NCI-H748 (cell line): ENCODE measurements around the gene HS1BP3.
A peak's percentile ranks its signal among the peaks of the same experiment; 100 is the strongest.

Experiments used
- DNase-seq: peaks from one replicate; lab custom pipeline; 2025; ENCODE audit not compliant: unreplicated experiment; lab: John Stamatoyannopoulos, UW

Gene HS1BP3, protein sequence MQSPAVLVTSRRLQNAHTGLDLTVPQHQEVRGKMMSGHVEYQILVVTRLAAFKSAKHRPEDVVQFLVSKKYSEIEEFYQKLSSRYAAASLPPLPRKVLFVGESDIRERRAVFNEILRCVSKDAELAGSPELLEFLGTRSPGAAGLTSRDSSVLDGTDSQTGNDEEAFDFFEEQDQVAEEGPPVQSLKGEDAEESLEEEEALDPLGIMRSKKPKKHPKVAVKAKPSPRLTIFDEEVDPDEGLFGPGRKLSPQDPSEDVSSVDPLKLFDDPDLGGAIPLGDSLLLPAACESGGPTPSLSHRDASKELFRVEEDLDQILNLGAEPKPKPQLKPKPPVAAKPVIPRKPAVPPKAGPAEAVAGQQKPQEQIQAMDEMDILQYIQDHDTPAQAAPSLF

DNA sequence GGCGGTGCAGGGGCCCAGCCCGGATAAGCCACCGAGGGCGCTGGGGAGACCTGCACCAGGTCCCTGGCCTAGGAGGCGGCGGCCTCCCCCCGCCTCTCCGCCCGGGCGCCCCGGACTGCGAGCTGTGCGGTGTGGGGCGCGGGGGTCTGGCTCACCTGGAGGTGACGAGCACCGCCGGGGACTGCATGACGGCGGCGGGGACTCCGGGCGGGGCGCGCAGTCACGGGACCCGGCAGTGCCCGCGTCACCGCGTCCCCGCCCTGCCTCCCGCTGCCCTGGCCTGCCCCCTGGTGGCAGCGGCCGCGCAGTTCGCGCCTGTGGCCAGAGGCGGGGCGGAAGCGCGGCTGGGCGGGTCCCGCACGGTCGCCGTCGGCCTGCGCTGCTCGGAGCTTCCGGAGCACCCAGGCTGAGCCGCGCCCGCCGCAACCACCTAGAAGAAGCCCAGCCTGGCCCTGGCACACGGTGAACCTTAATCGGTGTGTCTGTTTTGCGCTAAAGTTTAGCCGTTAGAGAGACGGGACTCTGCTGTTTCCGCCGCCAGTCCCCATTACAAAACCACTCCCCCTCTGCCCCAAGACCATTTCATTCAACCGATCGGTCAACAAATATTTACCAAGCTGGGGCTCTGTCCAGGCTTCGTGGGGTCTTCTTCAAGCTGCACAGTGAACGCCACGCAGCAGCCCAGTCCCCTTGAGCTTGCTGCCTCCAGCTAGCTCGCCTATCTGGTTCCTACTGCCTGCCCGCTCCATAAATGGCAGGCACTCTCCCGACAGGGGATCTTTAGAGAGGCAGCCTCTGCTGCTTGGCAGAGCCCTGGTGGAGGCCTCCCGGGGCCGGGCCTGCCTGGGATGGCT is at the start of gene HS1BP3:
Gene HS1BP3, minus strand, starts transcription at position 222 of the 854 bp plus-strand sequence. Its CDS starts 35 bp downstream, at position 187.
- peak; percentile 87 for DNase-seq

DNA sequence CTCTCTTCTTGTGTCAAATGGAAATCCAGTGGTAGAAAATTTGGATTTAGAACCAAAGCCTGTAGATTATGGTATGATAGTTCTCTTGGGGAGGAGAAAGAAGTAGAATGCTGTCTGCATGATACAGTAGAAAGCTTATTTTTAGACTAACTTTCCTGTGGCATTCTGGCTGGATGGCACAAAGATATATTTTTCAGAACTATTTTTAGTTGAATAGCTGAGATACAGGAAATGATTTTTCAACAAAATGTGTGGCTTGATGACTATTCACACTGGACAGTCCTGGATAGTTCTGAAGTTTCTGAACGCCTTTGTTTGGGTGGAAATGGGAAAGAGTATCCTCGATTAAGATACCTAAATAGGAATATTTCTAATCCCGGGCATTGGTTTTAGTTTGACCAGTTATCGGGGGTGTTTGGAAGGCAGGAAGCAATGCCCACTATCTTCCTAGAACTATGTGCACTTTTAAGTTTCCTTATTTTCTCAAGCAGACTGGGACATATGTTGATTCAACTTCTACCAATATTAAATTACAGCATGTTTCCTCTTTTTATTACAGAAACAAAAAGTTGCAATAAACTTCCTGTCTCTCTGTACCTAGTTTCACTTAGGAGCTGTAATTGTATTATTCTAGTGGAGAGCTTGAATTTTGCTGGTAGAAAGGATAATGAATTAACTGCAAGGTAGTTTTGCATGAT is 48.2 kb upstream of the HS1BP3 start:
- no peak for DNase-seq

DNA sequence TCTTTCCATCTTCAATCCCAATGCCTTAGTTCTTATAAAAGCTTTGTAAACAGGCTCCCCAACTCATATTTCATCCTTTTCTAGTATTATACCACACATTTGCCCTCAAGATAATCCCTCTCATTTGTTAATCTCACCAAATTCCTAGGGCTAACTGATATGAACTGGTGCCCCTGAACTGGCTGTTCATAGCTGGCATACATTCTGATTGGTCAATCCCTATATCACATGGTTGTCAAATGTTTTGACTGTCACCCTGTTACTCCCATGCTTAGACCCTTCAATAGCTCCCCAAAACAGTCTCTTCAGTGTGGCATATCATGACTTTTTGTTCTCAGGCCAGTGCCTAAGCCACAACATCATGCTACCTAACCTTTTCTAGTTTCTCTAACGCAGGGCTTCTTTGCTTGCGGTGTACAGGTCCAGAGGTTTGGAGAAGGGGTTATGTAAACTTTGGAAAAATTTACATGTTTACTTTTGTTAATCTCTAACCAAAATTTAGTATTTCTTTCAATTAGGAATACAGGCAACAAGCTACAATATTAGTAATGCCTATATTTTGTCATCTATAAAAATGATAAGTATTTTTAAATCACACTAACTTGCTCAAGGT is 46.5 kb upstream of the HS1BP3 start:
- no peak for DNase-seq

DNA sequence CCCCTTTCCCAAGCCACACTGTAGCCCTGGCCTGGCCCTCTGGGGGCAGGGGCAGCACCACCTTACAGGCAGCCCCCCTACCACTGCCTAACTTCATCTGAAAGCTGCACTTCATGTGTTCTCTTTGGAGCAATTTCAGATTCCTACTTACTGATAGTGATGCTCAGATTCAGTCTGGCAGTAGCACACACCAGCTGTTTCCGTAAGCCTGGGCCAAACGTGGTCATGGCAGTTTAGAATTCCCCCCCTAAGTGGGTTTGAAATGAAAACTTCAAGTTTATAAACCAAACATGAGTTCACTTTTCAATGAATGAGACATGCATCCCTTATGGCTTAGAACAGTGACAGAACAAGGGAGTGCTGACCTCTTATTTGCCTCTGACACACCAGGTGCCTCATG is 45.5 kb upstream of the HS1BP3 start:
- no peak for DNase-seq

DNA sequence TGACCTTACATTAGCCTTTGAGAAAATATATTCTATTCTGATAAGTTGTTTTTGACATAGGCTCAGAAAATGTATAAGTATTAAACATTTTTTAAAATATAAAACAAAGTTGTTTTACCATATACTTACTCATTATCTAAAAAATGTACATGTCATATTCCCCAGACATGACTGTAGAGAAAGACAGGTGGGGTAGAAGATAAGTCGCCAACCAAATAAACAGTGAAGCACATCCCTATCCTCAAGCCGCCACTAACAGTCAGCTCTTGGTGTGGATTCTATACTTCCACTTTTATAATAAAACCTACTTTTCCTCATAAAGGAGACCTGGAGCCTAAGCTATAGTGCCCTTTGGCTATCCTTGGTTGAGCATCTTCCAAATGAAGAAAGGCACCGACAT is 42.4 kb upstream of the HS1BP3 start:
- DNase-seq = no peak

DNA sequence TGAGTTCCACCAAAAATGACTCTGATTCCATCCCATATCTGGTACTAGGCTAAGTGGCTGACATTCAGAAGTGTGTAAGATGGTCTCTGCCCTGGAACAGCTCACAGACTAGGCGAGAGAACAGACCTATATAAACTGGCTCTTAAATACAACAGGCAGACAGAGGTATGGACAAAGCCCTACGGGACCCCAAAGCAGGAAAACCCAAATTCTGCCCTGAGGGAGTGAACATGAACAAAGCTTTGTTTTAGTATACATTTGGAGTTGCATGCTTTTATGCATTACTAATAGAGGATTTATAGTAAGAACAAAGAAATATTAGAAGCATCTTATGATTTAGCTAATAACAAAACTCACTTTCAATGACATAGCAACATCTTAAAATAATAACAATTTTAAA is 41.2 kb upstream of the HS1BP3 start:
- DNase-seq = no peak

DNA sequence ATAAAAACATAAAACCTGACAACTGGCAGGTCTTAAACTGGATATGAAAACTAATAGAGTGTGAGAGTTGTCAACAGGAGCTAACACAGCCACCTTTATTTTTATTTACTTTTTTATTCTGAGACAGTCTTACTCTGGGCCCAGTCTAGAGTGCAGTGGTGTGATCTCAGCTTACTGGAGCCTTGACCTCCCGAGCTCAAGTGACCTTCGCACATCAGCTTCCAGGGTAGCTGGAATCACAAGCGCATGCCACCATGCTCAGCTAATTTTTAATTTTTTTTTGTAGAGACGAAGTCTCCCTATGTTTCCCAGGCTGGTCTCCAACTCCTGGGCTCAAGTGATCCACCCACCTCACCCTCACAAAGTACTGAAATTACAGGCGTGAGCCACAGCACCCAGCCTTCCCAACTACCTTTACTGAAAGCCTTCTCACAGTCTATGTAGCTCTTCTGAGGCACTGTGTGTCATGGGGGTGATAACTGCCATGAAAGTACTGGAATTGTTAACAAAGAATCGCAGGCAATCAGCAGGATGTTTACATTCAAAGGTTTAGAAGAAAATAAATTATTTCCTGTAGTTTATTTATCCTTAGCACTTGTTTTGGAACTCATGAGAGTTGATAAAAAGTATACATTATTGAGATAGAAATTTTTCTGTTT is 40.3 kb upstream of the HS1BP3 start:
- no peak for DNase-seq

DNA sequence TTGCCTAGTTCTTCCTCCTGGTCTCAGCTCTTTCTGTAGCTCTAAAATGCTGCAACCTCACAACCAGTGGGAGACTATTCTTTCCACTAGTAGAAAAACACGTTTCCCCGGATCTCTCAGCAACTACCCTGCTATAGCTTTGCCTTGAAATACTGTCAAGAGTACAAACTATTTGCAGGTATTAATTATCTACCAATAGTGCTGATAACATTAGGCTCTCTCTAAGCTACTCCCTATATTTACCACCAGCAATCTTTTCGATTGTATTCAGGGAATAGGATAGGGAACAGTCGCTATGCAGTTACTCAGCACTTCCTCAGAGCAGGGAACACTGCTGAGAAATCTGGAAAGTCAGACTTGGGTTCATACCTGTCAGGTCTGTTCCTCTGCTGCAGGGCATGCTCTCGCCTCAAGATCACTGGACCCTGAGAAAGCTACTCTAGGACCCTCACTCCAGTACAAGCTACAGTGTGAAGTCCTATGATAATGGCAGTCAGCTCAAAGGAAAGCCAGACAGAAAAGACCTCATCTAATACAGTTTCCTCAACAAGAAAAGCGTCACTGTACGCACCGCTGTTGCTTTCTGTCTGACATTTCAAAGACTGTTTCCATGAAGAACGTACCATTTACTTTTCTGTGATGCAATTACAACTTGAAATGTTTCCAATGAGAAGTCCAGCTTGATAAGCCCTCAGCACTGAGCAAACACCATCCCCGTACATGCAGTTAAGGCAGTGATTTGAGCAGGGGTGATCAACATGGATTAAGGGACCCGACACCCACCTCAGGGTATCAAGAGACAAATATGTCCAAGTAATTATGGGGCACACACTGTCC is 38.7 kb upstream of the HS1BP3 start:
- DNase-seq = no peak

DNA sequence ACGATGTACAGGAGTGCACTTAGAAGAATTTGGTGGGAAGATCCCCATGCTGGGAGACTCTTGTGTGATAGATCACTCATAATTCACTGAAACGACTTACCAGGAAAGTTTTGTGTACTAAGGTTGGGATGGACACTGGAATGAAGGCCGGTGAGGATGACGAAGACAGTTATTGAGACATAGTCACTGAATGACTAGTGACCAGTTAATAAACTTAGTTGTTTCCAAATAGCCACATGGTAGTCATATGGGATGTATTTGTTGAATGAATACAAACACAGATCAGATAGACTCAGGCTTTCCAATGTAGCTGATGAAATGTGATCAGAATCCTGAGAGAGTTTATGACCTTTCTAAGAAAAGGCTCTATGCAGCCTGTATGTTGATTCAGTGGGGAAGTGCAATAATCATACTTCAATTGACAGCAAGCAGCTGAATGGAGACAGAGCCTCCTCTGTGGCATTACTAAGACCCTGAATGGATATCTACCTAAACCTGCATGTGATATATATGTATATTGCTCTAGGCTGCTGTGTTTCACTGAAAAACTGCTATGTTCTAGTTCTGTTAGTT is 36.4 kb upstream of the HS1BP3 start:
- DNase-seq = no peak

DNA sequence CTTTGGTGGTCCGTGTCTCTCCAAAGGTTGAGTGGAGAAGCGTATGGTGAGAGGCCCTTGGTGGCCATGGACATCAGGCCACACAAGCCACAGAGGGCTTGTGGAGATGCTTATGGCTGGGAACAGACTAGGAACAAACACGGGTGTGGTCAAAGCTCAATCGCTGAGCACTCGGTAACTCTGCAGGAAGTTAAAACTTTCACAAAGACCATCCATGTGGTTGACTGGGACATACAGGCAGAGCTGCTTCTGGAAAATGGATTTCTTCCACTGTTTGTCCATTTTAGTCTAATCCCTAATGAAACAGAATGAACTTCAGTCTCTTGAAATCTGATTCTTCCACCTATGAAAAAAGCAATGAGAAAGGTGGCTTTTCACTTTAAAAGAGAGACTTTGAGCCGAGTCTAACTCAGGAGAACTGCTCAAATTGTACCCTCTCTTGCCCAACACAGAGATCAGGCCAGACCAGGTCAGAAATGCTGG is 33.7 kb upstream of the HS1BP3 start:
- DNase-seq = no peak

DNA sequence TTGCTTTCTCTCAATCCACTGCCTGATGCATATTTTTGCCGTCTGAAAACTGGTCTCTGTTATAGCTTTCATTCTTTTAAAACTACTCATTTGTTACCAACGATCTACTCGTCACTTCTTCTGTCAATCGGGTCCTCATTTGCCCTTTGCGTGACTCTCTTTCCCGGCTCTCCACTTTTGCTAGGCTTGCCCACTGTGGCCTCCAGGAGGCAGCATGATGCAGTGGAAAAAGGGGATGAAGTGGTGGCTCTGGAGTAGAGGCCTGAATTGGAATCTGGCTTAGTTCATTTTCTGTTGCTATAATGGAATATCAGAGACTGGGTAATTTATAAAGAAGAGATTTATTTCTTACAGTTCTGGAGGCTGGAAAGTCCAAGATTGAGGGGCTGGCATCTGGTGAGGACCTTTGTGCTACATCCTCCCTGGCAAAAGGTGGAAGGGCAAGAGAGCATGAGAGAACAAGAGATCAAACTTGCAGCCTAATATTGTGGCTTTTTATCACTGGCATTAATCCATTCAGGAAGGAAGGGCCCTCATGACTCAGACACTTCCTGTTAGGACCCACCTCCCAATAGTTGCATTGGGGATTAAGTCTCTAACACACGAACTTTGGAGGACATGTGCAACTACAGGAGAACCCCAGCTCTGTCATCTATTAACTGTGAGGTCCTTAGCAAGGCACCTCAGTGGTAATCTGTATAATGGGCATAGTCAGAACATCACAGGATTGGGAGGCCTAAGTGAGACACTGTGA is 31.4 kb upstream of the HS1BP3 start:
- no peak for DNase-seq

DNA sequence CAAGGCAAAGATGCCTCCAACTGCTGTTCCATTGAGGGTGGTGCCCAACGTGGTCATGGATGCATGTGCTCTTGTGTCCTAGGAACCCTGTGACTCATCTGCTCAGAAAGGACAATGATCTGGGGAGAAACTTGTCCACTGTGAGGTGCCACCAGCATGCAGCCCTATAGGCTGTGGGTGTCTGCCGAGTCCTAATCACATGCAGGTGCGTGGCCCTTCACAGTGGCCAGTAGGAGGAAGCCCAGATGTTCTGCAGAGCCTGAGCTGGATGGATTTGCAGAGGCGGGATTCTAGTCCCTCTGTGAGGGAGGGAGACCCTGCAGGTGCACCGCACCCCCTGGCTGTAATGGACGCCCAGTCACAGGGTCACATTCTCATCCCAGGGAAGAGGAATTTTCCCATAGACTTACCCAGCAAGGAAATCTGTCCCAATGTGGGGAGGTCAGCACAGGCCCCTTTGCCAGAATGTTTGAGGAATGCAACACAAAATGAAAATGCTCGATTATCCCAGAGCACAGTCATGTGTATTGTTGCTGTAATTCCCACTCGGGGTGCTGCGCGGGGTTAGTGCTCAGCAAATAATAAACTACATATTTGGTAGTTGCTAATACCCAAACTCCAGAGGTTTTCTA is 30.0 kb upstream of the HS1BP3 start:
- DNase-seq = no peak

DNA sequence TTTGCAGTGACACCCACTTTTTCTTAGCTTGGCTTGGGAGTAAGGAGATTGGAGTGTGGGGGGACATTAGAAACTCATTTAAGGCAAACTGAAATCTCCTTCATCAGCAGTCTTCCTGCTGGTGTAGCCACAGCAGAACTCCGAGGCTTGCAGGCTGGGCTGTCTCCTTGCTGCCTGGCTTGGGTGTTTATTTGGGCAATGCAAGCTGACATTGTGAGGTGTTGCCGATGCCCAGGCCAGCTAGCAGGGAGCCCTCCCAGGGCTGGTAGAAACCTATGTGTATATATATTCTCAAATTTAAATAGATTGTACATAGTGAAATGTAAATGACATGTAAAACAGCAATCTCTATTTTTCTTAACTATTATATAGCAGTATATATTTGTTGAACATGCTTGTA is 27.9 kb upstream of the HS1BP3 start:
- no peak for DNase-seq

DNA sequence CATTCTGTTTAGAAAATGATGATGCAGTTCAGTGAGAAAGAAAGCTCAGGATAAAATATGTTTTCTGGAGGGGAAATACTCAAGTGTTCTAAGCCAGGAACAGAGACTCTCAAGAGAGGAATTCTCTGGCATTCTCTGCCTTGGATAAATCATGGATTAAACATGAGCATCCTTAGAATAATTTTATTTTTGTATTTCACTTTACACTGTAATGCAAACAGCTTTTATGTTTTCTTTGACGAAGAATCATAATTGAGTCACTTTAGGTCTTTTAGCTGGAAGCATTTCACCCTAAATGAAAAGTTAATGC is 27.1 kb upstream of the HS1BP3 start:
- DNase-seq = no peak

DNA sequence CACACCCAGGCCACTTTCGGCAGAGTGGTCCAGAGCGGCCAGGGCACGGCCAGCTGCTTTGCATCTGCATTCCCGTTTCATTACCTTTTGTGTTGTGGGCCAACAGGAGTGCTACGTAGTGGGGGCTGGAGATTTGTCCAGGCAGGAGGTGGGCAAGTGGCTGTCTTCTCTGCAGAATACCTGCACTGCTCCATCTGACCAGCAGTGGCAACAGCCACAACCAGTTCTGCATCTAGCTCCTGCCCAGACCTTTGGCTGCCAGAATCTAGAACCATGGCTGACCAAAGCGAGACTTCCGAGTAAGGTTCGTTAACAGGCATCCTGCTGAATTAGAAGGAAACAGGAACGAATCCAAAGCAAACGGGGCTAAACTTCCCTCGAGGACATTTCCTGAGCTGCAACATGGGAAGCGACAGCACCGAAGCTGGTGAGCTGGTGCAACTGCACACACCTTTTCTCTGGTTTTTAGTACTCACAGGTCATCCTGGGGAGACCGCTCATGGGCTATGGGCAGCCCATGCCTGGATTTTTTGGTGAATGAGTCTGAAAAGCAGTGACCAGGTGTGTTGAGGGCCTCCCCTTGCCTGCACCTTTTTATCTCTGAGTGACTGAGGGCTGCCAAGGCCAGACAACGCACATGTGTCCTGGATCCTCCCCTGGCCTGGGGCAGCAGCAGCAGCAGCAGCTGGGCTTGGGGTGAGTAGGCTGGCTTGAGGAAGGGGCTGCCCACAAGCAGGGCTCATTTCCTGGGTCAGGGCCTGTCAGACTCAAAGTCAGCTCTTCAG is 26.6 kb upstream of the HS1BP3 start:
- no peak for DNase-seq

DNA sequence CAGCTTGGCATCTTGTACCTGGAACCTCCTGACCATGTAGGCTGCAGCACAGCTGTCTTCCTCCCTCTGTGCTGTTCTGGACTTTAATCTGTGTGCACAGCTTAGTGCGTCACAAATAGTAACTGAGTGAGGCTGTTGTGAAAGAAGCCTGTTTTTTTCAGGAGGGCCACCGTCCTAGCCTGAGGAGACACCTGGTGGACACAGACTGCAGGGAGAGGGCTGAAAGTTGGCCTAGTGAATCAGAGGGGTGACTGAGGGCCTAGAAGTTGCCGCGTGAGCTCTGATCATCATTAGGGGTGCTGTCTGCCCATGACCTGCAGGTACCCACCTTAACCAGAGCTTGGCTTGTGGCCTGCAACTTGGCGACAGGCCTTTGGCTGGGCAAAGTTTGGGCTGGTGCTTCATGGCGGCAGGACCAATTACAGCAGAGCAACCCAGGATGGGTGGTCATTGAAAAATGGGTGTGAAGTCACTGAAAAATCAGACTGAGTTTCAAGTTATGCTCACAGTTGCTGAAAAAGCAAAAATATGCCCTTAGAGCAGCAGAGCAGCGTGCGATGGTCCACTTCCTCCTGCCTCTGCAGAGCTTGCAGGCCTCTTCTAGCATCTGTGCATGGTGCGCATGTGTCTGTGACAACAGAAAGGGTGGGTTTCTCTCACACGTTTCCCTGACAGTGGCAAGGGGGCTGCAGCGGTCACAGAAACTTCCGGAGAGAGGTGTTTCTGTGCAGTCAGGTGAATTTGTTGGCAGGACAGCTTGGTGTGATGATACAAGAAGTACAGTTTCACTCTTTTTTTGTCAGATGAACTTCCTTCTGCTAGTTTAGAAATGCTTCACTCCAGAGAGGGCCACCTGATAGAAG is 25.7 kb upstream of the HS1BP3 start:
- DNase-seq = no peak
